SU-DHL-6 (cell line): ENCODE measurements around the gene HERC5.

Experiments used
- H2AFZ ChIP-seq: fragments of 200-600 bp; sonication (generic); 2 replicates; pipeline ENCODE4 v1.6.1; 2014; ENCODE audit warnings: low read depth, mild to moderate bottlenecking, moderate library complexity, mixed read lengths, antibody characterized with exemption, low read length; ENCODE audit not compliant: severe bottlenecking
- H3F3A ChIP-seq: fragments of 200-600 bp; shearing (Covaris generic); 2 replicates; pipeline ENCODE4 v1.6.0; 2016; ENCODE audit warnings: antibody characterized with exemption, mild to moderate bottlenecking; ENCODE audit not compliant: insufficient read depth
- H3K27ac ChIP-seq: fragments of 200-600 bp; sonication (generic); 2 replicates; pipeline ENCODE4 v1.5.1; 2016; ENCODE audit warnings: low read depth, mild to moderate bottlenecking, low read length, moderate library complexity, mixed read lengths
- H3K27me3 ChIP-seq: fragments of 200-600 bp; sonication (generic), shearing (Covaris generic); 2 replicates; pipeline ENCODE4 v1.6.0; 2014; ENCODE audit warnings: mild to moderate bottlenecking, low read length
- H3K36me3 ChIP-seq: fragments of 200-600 bp; sonication (generic); 2 replicates; pipeline ENCODE4 v1.6.1; 2014; ENCODE audit warnings: mild to moderate bottlenecking, low read length, mixed read lengths
- H3K4me2 ChIP-seq: fragments of 300-600, 200-600 bp; shearing (Covaris generic), sonication (generic); 2 replicates; pipeline ENCODE4 v1.6.0; 2014; ENCODE audit warnings: low read length, low read depth, mild to moderate bottlenecking; ENCODE audit not compliant: poor library complexity, severe bottlenecking
- H3K4me3 ChIP-seq: fragments of 200-600 bp; sonication (generic); 2 replicates; pipeline ENCODE4 v1.5.1; 2014; ENCODE audit warnings: antibody characterized with exemption, low read length, mild to moderate bottlenecking, mixed read lengths; ENCODE audit not compliant: insufficient read depth, poor library complexity, severe bottlenecking
- H3K79me2 ChIP-seq: fragments of 200-600 bp; sonication (generic); 2 replicates; pipeline ENCODE4 v1.6.1; 2014; ENCODE audit warnings: mild to moderate bottlenecking, low read length, moderate library complexity; ENCODE audit not compliant: insufficient read depth
- H3K9ac ChIP-seq: fragments of 200-600 bp; sonication (generic); 2 replicates; pipeline ENCODE4 v1.7.0; 2014; ENCODE audit warnings: mild to moderate bottlenecking, low read length
- H3K9me2 ChIP-seq: fragments of 200-600 bp; sonication (generic); replicated peaks from 2 replicates; pipeline ENCODE4 v1.6.1; 2014; ENCODE audit warnings: low read length; ENCODE audit not compliant: insufficient read depth
- H3K9me3 ChIP-seq: fragments of 200-600 bp; sonication (generic); 2 replicates; pipeline ENCODE4 v1.6.1; 2014; ENCODE audit warnings: low read length, mixed read lengths; ENCODE audit not compliant: insufficient read depth
- H4K20me1 ChIP-seq: fragments of 200-600 bp; sonication (generic); 2 replicates; pipeline ENCODE4 v1.6.1; 2014; ENCODE audit warnings: low read depth, mild to moderate bottlenecking, antibody characterized with exemption, low read length, moderate library complexity, mixed read lengths
- EZH2phosphoT487 ChIP-seq: fragments of 200-600 bp; sonication (generic), shearing (Covaris generic); conservative IDR thresholded peaks from 2 replicates; pipeline ENCODE4 v1.6.1; 2018; ENCODE audit warnings: mild to moderate bottlenecking, antibody characterized with exemption, low read length, moderate library complexity, mixed read lengths
- TF ChIP-seq, protein P1 (sequence below): fragments of 200-600 bp; sonication (generic); IDR thresholded peaks from one replicate; pipeline ENCODE4 v1.5.1; 2017; ENCODE audit warnings: antibody characterized with exemption, mild to moderate bottlenecking, low read length, moderate library complexity; ENCODE audit not compliant: insufficient read depth, poor library complexity, severe bottlenecking

HERC5 gene

DNA sequence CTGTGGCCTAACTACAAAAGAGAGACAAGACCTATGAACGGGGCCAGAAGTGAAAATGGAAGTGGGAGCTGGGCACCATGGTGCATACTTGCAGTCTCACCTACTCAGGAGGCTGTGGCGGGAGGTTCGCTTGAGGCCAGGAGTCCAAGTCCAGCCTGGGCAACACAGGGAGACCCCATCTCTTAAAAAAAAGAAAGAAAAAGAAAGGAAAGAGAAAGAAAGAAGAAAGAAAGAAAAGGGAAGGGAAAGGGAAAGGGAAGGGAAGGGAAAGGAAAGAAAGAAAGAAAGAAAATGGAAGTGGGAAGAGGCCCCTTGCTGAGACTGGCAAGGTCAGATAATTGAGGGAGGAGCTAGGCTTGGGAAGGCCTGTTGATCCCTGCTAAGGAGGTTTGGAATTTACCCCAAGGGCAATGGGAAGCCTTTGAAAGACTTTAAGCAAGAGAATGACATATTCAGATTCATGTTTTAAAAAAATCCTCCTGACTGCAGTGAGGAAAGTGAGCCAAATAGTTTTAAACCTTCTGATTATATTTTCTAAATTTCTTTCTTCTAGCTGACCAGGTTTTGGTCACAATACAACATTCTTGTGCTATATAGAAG is 17.7 kb upstream of the HERC5 start:
- Histone ChIP-seq H3K4me3 (no peak overlapping the region), H3F3A (no peaks in the 10 kb centered on the region), H3K9ac (no peak overlapping the region), H3K9me3 (no peaks in the 10 kb centered on the region), H3K36me3 (no peaks in the 10 kb centered on the region), H3K4me2 (no peak overlapping the region), H3K79me2 (no peaks in the 10 kb centered on the region), H3K27ac (no peak overlapping the region), H3K9me2 (no peaks in the 10 kb centered on the region), H2AFZ (no peak overlapping the region), H4K20me1 (no peaks in the 10 kb centered on the region), H3K27me3 (no peaks in the 10 kb centered on the region)
- TF ChIP-seq EZH2phosphoT487: no peak
- TF ChIP-seq, protein P1, sequence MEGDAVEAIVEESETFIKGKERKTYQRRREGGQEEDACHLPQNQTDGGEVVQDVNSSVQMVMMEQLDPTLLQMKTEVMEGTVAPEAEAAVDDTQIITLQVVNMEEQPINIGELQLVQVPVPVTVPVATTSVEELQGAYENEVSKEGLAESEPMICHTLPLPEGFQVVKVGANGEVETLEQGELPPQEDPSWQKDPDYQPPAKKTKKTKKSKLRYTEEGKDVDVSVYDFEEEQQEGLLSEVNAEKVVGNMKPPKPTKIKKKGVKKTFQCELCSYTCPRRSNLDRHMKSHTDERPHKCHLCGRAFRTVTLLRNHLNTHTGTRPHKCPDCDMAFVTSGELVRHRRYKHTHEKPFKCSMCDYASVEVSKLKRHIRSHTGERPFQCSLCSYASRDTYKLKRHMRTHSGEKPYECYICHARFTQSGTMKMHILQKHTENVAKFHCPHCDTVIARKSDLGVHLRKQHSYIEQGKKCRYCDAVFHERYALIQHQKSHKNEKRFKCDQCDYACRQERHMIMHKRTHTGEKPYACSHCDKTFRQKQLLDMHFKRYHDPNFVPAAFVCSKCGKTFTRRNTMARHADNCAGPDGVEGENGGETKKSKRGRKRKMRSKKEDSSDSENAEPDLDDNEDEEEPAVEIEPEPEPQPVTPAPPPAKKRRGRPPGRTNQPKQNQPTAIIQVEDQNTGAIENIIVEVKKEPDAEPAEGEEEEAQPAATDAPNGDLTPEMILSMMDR: no peak

DNA sequence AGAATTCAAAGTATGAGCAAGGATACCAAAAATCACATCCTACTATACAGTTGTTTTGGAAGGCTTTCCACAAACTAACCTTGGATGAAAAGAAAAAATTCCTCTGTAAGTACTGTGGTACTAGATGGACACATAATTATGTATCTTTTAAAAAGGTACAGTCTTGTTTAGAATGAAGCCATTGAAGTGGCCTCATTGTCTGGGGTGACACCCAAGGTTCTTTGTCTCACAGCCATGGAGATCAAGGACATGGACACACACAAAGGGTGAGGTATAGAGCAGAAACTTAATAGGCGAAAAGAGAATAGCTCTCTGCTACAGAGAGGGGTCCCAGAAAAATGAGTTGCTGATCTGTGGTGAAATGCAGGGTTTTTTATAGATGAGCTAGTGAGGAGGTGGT is 16.8 kb upstream of the HERC5 start:
- Histone ChIP-seq H3K4me2 (no peak overlapping the region), H3K4me3 (no peak overlapping the region), H3K79me2 (no peaks in the 10 kb centered on the region), H3K36me3 (no peaks in the 10 kb centered on the region), H4K20me1 (no peaks in the 10 kb centered on the region), H3K9ac (no peak overlapping the region), H3F3A (no peaks in the 10 kb centered on the region), H3K27me3 (no peaks in the 10 kb centered on the region), H3K9me2 (no peaks in the 10 kb centered on the region), H2AFZ (no peak overlapping the region), H3K27ac (no peak overlapping the region), H3K9me3 (no peaks in the 10 kb centered on the region)
- TF ChIP-seq, protein P1: no peak
- no peak for TF ChIP-seq EZH2phosphoT487

DNA sequence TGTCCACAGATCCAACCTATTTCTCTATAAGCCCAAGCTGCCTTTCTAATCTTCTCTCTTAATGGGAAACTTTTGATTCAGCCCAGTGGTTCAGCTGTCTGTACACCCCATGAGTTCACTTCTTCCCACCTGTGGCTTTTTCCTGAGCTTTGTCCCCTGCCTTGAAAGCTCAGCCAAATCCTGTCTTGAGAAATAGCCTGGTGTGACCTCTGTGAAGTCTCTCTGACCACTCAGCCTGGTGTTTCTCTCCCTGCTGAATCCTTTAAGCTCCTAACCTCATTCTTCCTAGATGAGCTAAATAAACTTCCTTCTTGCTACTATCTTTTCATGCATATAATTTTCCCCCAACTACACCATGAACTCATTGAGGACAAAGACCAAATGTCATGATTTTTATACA is 15.2 kb upstream of the HERC5 start:
- H3K27me3 ChIP-seq: no peaks in the 10 kb centered on the region

More for the DNA sequence above, 15.2 kb upstream of the HERC5 start:
- no peaks in the 10 kb centered on the region for H3K9me2 ChIP-seq
- no peaks in the 10 kb centered on the region for H3K9me3 ChIP-seq
- no peak overlapping the region for H3K9ac ChIP-seq
- no peak overlapping the region for H2AFZ ChIP-seq
- H3K36me3 ChIP-seq: no peaks in the 10 kb centered on the region
- TF ChIP-seq EZH2phosphoT487: no peak
- TF ChIP-seq, protein P1: no peak
- H3F3A ChIP-seq: no peaks in the 10 kb centered on the region
- no peaks in the 10 kb centered on the region for H4K20me1 ChIP-seq
- no peak overlapping the region for H3K4me3 ChIP-seq
- no peaks in the 10 kb centered on the region for H3K79me2 ChIP-seq
- H3K4me2 ChIP-seq: no peak overlapping the region
- H3K27ac ChIP-seq: no peak overlapping the region
